SK-N-SH (cell line): ENCODE results near the gene PELI1. TPM values are rescaled to one million over a fixed set of nuclear protein-coding genes. Genes with fewer than 3 reads are reported as not detected.

Source experiments
- CTCF ChIA-PET: fragments of 300-600, 350-600 bp; formaldehyde crosslinking; extraction: SDS; loops from one replicate; lab custom pipeline; 2021; lab: Yijun Ruan, JAX
- POLR2A ChIA-PET: fragments of 350-600 bp; sonication (Branson Sonifier 250); formaldehyde crosslinking; extraction: SDS; loops from one replicate; lab custom pipeline; 2020; ENCODE audit warnings: antibody characterized with exemption, inconsistent platforms; lab: Yijun Ruan, JAX
- DNase-seq: peaks from one replicate; pipeline ENCODE4 v3.0.0; 2012
- H2AFZ ChIP-seq: fragments of 200-600 bp; sonication (generic); 2 replicates; pipeline ENCODE4 v1.8.1; 2016; ENCODE audit warnings: antibody characterized with exemption, mild to moderate bottlenecking, low read depth
- H3F3A ChIP-seq: fragments of 200-600 bp; sonication (generic); replicated peaks from 2 replicates; pipeline ENCODE3; 2016; ENCODE audit warnings: antibody characterized with exemption, mild to moderate bottlenecking; ENCODE audit not compliant: insufficient read depth
- H3K27ac ChIP-seq, 2 experiments: fragments of 200-500 bp in 1 of 2; fragments of 200-600 bp in 1 of 2; sonication (Bioruptor generic) in 1 of 2; sonication (generic), shearing (Covaris generic) in 1 of 2; 2 replicates each; pipeline versions ENCODE4 v1.5.1 to v1.6.1; 2014 to 2016; ENCODE audit warnings: low read depth in 2 of 2, inconsistent platforms in 1 of 2, low read length in 1 of 2, mild to moderate bottlenecking in 1 of 2, mixed read lengths in 1 of 2
- H3K27me3 ChIP-seq: fragments of 200-600 bp; sonication (generic), shearing (Covaris generic); 2 replicates; pipeline ENCODE4 v1.6.1; 2016; ENCODE audit warnings: mixed run types; ENCODE audit not compliant: insufficient read depth
- H3K36me3 ChIP-seq, 2 experiments: fragments of 200-500 bp in 1 of 2; fragments of 200-600 bp in 1 of 2; sonication (Bioruptor generic) in 1 of 2; sonication (generic) in 1 of 2; replicated peaks in 1 of 2; 2 replicates each; pipeline versions ENCODE3 to v1.5.1; 2014 to 2016; ENCODE audit warnings: low read length in 1 of 2, mild to moderate bottlenecking in 1 of 2; ENCODE audit not compliant: insufficient read depth in 2 of 2, control insufficient read depth in 1 of 2
- H3K4me1 ChIP-seq, 2 experiments: fragments of 200-500 bp in 1 of 2; fragments of 200-600 bp in 1 of 2; sonication (Bioruptor generic) in 1 of 2; sonication (generic), shearing (Covaris generic) in 1 of 2; 2 replicates each; pipeline versions ENCODE4 v1.5.1 to v1.6.1; 2014 to 2016; ENCODE audit warnings: low read depth in 1 of 2, low read length in 1 of 2, mixed run types in 1 of 2; ENCODE audit not compliant: insufficient read depth in 2 of 2, control insufficient read depth in 1 of 2
- H3K4me2 ChIP-seq: fragments of 200-600 bp; sonication (generic), shearing (Covaris generic); 2 replicates; pipeline ENCODE4 v1.6.1; 2017; ENCODE audit warnings: mixed run types
- H3K4me3 ChIP-seq, 2 experiments: fragments of 200-500 bp in 1 of 2; fragments of 200-600 bp in 1 of 2; sonication (Bioruptor generic) in 1 of 2; sonication (generic), shearing (Covaris generic) in 1 of 2; 2 replicates each; pipeline versions ENCODE4 v1.5.1 to v1.8.1; 2014 to 2016; ENCODE audit warnings: low read depth in 2 of 2, inconsistent platforms in 1 of 2, low read length in 1 of 2, mild to moderate bottlenecking in 1 of 2, mixed read lengths in 1 of 2, moderate library complexity in 1 of 2
- H3K79me2 ChIP-seq: fragments of 200-600 bp; sonication (generic); 2 replicates; pipeline ENCODE4 v1.8.1; 2017; ENCODE audit warnings: mild to moderate bottlenecking; ENCODE audit not compliant: insufficient read depth
- H3K9ac ChIP-seq: fragments of 200-600 bp; sonication (generic); 2 replicates; pipeline ENCODE4 v1.6.1; 2017; ENCODE audit warnings: mixed run types
- H3K9me2 ChIP-seq: fragments of 200-600 bp; sonication (generic); 2 replicates; pipeline ENCODE4 v1.6.1; 2017; ENCODE audit warnings: mixed run types
- H3K9me3 ChIP-seq: fragments of 200-600 bp; sonication (generic); 2 replicates; pipeline ENCODE4 v1.6.1; 2017; ENCODE audit warnings: mixed run types, mild to moderate bottlenecking, moderate library complexity
- H4K20me1 ChIP-seq: fragments of 200-600 bp; sonication (generic); 2 replicates; pipeline ENCODE4 v1.6.1; 2017; ENCODE audit warnings: mild to moderate bottlenecking, mixed run types; ENCODE audit not compliant: insufficient read depth
- EZH2phosphoT487 ChIP-seq: fragments of 200-600 bp; sonication (generic); IDR thresholded peaks from 2 replicates; pipeline ENCODE4 v1.6.1; 2017; ENCODE audit warnings: low read depth, mixed run types, mild to moderate bottlenecking, antibody characterized with exemption, moderate library complexity, borderline replicate concordance
- FOXM1 ChIP-seq: IDR thresholded peaks from 2 replicates; pipeline ENCODE4 v1.4.0; 2012; ENCODE audit warnings: low read depth, mild to moderate bottlenecking
- GABPA ChIP-seq: IDR thresholded peaks from 2 replicates; pipeline ENCODE4 v1.4.0; 2012; ENCODE audit warnings: low read depth, mild to moderate bottlenecking
- GATA2 ChIP-seq: sonication (generic); formaldehyde crosslinking; IDR thresholded peaks from 2 replicates; pipeline ENCODE4 v1.5.0; 2020; ENCODE audit warnings: mild to moderate bottlenecking, missing genetic modification reagents
- JUND ChIP-seq: IDR thresholded peaks from 2 replicates; pipeline ENCODE4 v1.4.0; 2012
- MXI1 ChIP-seq: IDR thresholded peaks from 2 replicates; pipeline ENCODE4 v1.6.1; 2012; ENCODE audit warnings: mild to moderate bottlenecking, low read depth, low read length, improper control_type of control experiment
- NFIC ChIP-seq: IDR thresholded peaks from 2 replicates; pipeline ENCODE4 v1.4.0; 2012; ENCODE audit warnings: borderline replicate concordance
- NRF1 ChIP-seq: IDR thresholded peaks from 2 replicates; pipeline ENCODE4 v1.6.1; 2012; ENCODE audit warnings: low read depth, mild to moderate bottlenecking, low read length
- RCOR1 ChIP-seq: fragments of 150-350 bp; IDR thresholded peaks from 2 replicates; pipeline ENCODE4 v1.6.1; 2017; ENCODE audit warnings: antibody characterized with exemption, low read length
- TCF12 ChIP-seq: IDR thresholded peaks from 2 replicates; pipeline ENCODE4 v1.4.0; 2012
- TEAD4 ChIP-seq: IDR thresholded peaks from 2 replicates; pipeline ENCODE4 v1.4.0; 2012; ENCODE audit warnings: mild to moderate bottlenecking, borderline replicate concordance; ENCODE audit not compliant: insufficient read depth
- YY1 ChIP-seq: IDR thresholded peaks from 2 replicates; pipeline ENCODE4 v1.4.0; 2012; ENCODE audit warnings: low read depth, mild to moderate bottlenecking
- WGBS: methylation state at CpG from one replicate; pipeline ENCODE4 v1.1.6; 2017; ENCODE audit warnings: low lambda C conversion rate; 5-methylcytosine and 5-hydroxymethylcytosine counted together
- polyA plus RNA-seq, 3 experiments: library from polyadenylated mRNA; depleted of rRNA; stranded (reverse); fragments of >200 nt; gene quantifications; 2 replicates each; pipeline ENCODE4 v1.2.3, GENCODE V29; 2012
- TF ChIP-seq, protein P1 (sequence below): IDR thresholded peaks from 2 replicates; pipeline ENCODE4 v1.6.1; 2012; ENCODE audit warnings: mild to moderate bottlenecking, low read depth, low read length, moderate library complexity
- TF ChIP-seq, protein P2 (sequence below): IDR thresholded peaks from 2 replicates; pipeline ENCODE4; 2012
- TF ChIP-seq, protein P3 (sequence below): IDR thresholded peaks from 2 replicates; pipeline ENCODE4 v1.4.0; 2012; ENCODE audit warnings: low read depth, borderline replicate concordance
- TF ChIP-seq, protein P4 (sequence below): IDR thresholded peaks from 2 replicates; pipeline ENCODE4 v1.4.0; 2012; ENCODE audit warnings: low read depth
- TF ChIP-seq, protein P5 (sequence below): fragments of 150-350 bp; IDR thresholded peaks from 2 replicates; pipeline ENCODE4 v1.6.1; 2016; ENCODE audit warnings: mild to moderate bottlenecking, low read depth, low read length

The PELI1 gene
- polyA plus RNA-seq, 1 of the 3 experiments (the other 2 are of a cell fraction) = 4.2 TPM

DNA sequence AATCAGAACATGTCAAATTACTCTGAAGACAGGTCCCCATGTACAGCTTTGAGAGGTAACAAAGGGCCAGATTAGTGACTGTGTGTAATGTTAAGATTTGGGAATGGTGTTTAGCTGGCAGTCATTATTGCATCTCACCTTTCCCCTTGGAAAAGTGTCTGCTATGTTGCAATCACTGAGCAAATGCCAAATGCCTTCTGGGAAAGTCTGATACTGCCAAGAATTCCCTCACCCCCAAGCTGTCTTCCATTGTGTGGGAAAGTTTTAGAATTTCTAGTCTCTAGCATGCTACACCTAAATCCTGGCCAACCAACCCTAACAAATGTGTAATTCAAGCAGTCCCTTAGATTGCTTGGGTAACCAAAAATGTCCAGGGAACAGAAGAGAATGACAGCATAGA, 13.6 kb upstream of the PELI1 start (continued):
- TF ChIP-seq, protein P1, sequence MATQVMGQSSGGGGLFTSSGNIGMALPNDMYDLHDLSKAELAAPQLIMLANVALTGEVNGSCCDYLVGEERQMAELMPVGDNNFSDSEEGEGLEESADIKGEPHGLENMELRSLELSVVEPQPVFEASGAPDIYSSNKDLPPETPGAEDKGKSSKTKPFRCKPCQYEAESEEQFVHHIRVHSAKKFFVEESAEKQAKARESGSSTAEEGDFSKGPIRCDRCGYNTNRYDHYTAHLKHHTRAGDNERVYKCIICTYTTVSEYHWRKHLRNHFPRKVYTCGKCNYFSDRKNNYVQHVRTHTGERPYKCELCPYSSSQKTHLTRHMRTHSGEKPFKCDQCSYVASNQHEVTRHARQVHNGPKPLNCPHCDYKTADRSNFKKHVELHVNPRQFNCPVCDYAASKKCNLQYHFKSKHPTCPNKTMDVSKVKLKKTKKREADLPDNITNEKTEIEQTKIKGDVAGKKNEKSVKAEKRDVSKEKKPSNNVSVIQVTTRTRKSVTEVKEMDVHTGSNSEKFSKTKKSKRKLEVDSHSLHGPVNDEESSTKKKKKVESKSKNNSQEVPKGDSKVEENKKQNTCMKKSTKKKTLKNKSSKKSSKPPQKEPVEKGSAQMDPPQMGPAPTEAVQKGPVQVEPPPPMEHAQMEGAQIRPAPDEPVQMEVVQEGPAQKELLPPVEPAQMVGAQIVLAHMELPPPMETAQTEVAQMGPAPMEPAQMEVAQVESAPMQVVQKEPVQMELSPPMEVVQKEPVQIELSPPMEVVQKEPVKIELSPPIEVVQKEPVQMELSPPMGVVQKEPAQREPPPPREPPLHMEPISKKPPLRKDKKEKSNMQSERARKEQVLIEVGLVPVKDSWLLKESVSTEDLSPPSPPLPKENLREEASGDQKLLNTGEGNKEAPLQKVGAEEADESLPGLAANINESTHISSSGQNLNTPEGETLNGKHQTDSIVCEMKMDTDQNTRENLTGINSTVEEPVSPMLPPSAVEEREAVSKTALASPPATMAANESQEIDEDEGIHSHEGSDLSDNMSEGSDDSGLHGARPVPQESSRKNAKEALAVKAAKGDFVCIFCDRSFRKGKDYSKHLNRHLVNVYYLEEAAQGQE = no peak
- TF ChIP-seq NFIC = no peak
- no peak for TF ChIP-seq JUND

DNA sequence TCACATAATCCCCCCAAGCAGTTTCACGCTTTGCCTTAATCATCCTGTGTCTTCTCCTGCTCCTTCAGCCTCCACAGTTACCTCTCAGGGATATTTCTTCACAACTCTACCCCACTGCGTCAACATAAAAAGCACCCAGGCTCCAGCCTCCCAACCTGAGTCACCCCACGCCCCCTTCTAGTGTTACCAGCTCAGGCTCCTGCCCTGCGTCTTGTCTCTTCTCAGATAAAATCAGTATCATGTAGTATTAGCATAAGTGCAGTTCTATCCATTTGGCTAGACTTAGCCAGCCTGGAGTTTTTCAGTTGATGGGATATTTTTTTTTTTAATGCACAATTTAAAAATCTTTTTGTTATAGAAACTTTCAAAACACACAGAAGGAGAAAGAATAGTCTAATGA, 9.6 kb upstream of the PELI1 start:
- Histone ChIP-seq H4K20me1 (no peaks in the 10 kb centered on the region), H3K9me3 (no peaks in the 10 kb centered on the region), H3K36me3 (no peaks in the 10 kb centered on the region), H3K9ac (no peak overlapping the region), H3K27ac (no peak overlapping the region), H3K4me3 (no peak overlapping the region), H3K4me2 (no peak overlapping the region), H3F3A (no peaks in the 10 kb centered on the region), H2AFZ (no peak overlapping the region), H3K9me2 (no peaks in the 10 kb centered on the region), H3K4me1 (peaks cover 0 to 3% of the 10 kb centered on the region in 2 experiments; a peak in 2 of 4 replicates), H3K27me3 (no peaks in the 10 kb centered on the region), H3K79me2 (no peaks in the 10 kb centered on the region)
- ChIA-PET CTCF (no interaction called here), POLR2A (no interaction called here)
- 44% methylated on average over 4 of the region's 4 CpGs for WGBS
- peak; percentile 29 for DNase-seq
- TF ChIP-seq TEAD4 = no peak
- TF ChIP-seq TCF12 = peak; percentile 47; the same call in 1 of the 2 replicates
- peak; percentile 51 for TF ChIP-seq GATA2 (CRISPR knock-in tag)
- TF ChIP-seq YY1 = no peak
- TF ChIP-seq, protein P2, sequence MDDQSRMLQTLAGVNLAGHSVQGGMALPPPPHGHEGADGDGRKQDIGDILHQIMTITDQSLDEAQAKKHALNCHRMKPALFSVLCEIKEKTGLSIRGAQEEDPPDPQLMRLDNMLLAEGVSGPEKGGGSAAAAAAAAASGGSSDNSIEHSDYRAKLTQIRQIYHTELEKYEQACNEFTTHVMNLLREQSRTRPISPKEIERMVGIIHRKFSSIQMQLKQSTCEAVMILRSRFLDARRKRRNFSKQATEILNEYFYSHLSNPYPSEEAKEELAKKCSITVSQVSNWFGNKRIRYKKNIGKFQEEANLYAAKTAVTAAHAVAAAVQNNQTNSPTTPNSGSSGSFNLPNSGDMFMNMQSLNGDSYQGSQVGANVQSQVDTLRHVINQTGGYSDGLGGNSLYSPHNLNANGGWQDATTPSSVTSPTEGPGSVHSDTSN = 0 out of 2 replicates have a peak, but pooled peaks have one; percentile 4
- TF ChIP-seq NRF1 = no peak

DNA sequence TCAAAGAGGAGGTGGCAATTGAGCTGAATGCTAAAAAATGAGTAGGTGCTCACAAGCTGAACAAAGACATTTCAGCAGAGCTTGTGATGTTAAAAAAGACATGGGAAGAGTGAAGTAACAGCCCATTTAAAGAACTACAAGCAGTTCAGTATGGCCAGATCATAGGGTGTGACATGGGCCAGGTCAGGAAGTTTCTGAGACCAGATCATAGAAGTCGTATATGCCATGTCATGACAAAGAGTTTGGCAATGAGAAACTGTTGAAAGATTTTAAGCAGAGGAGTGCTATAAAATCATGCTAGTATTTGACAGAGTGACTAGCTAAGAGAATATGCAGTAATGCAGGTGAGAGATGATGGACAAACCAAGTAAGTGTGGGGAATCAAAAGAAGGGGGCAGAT, 7.3 kb upstream of the PELI1 start:
- POLR2A ChIA-PET = no interaction called here
- H2AFZ ChIP-seq = no peak overlapping the region
- H3K4me2 ChIP-seq = no peak overlapping the region
- no peaks in the 10 kb centered on the region for H3K79me2 ChIP-seq
- H3K36me3 ChIP-seq = no peaks in the 10 kb centered on the region
- H3K4me3 ChIP-seq = no peak overlapping the region
- CTCF ChIA-PET = interaction anchor here (0.7 kb wide), 1 partner anchor 102 kb away, joined by 3 read pairs; no protein-coding TSS in a partner anchor
- TF ChIP-seq, protein P3, sequence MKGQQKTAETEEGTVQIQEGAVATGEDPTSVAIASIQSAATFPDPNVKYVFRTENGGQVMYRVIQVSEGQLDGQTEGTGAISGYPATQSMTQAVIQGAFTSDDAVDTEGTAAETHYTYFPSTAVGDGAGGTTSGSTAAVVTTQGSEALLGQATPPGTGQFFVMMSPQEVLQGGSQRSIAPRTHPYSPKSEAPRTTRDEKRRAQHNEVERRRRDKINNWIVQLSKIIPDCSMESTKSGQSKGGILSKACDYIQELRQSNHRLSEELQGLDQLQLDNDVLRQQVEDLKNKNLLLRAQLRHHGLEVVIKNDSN = no peak
- TF ChIP-seq TCF12 (no peak), YY1 (no peak), FOXM1 (no peak), EZH2phosphoT487 (no peak), MXI1 (no peak), RCOR1 (no peak), GABPA (no peak), JUND (no peak)
- TF ChIP-seq, protein P4, sequence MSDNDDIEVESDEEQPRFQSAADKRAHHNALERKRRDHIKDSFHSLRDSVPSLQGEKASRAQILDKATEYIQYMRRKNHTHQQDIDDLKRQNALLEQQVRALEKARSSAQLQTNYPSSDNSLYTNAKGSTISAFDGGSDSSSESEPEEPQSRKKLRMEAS = no peak
- TF ChIP-seq, protein P5, sequence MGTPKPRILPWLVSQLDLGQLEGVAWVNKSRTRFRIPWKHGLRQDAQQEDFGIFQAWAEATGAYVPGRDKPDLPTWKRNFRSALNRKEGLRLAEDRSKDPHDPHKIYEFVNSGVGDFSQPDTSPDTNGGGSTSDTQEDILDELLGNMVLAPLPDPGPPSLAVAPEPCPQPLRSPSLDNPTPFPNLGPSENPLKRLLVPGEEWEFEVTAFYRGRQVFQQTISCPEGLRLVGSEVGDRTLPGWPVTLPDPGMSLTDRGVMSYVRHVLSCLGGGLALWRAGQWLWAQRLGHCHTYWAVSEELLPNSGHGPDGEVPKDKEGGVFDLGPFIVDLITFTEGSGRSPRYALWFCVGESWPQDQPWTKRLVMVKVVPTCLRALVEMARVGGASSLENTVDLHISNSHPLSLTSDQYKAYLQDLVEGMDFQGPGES = no peak
- TF ChIP-seq, all 33 proteins: peak for 0
- Histone ChIP-seq H3K9me3 (no peaks in the 10 kb centered on the region), H3F3A (no peaks in the 10 kb centered on the region), H3K27me3 (no peaks in the 10 kb centered on the region), H3K4me1 (peaks cover 0 to 3% of the 10 kb centered on the region in 2 experiments; a peak in 2 of 4 replicates), H3K27ac (no peak overlapping the region), H3K9ac (no peak overlapping the region), H3K9me2 (no peaks in the 10 kb centered on the region), H4K20me1 (no peaks in the 10 kb centered on the region)
- DNase-seq = no peak
- 73% methylated on average over 1 of the region's 1 CpG for whole genome bisulfite sequencing
